ENCODE data around the gene TMC5.
A peak's percentile ranks its signal among the peaks of the same experiment; 100 is the strongest.
"Not testable (repeated sequence)": the region's sequence is repeated elsewhere in the genome, so short reads cannot be mapped to it uniquely, and the experiment has no call there.

TMC5 gene

DNA sequence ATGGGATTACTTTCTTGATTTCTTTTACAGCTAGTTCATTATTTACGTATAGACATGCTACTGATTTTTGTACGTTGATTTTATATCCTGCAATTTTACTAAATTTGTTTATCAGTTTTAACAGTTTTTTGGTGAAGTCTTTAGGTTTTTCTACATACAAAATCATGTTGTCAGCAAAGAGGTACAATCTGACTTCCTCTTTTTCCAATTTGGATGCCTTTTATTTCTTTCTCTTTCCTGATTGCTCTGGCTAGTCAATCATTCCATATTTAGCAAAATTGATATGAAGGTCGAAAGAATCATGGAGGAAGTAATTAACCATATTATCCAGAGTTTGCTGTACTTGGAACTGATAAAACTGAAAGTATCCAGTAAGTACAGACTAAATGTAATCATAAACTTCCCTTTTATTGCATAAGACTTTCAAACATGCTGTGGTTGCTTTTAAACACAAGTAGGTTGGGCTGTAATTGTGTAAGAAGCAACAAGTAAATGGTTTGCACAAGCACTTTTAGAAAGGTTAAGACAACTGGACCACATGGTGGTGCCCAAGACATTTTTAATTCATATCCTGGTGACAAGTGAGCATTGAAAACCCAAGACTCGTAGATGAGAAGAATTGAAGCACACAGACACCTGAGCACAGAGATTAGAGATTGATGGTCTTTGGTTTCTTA lies 95.8 kb downstream of the TMC5 start:
- DNase-seq, result no peak

GRCh38 chr16:19515757-19516156 lies 98.1 kb downstream of the TMC5 start:
- no peak for DNase-seq

DNA sequence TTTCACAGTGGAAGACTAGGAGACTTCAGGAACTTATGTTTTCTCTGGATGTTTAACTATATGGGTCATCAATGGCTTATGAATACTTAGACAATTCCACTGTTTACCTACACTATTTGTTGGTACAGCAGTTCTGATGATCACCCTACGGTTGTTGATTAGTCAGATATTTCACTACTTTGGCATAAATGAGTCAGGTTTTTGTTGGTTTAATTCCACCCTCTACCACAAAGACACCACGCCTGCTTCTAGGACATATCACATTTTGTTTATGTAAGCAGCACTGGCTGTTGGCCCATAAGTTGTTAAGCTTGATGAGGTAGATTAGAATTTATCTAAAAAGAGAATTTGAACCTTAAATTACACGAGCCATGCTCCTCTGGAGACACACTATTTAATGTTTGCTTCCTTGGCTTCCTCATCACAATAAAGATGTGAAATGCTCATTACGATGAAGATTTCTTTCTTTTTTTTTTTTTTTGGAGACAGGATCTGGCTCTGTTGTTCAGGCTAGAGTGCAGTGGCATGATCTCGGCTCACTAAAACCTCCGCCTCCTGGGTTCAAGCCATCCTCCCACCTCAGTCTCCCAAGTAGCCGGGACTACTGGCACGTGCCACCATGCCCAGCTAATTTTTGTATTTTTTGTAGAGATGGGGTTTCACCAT lies 99.9 kb downstream of the TMC5 start:
- no peak for DNase-seq

DNA sequence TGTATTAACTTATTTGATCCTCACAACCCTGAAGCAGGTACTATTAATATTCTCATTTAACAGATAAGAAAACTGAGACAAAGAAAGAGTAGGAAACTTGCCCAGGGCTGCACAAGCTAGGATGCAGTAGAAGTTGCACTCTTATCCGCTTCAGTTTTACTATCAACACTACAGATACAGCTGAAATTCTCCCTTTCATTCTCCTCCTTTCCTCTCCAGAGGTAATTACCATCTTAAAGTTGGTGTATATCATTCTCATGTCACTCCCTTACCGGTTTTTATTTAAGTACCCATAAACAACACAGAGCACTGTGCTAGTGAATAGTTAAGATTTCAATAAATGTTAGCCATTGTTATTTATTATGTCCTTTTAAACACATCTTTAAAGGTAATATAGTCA lies 100.7 kb downstream of the TMC5 start:
- no peak for DNase-seq

DNA sequence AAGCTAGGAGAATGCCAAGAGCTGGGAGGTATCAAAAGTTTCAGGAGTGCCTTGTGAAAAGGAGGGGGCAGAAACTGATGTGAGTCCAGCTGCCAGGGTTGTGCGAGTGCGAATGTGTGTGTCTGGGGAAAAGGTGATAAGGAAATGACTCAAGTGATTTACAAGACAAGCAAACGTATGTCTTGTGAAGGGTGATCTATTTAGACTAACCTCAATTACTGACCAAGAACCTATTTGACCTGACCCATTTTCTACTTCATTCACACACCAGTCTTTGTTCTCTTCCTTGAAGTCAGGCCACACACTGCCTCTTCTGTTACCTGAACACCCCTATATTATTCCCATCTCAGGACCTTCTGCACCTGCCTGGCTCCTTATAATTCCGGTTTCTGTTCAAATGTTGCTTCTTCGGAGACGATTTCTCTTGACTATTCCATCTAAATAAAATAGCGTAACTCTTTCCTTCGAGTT lies 103.2 kb downstream of the TMC5 start:
- no peak for DNase-seq

DNA sequence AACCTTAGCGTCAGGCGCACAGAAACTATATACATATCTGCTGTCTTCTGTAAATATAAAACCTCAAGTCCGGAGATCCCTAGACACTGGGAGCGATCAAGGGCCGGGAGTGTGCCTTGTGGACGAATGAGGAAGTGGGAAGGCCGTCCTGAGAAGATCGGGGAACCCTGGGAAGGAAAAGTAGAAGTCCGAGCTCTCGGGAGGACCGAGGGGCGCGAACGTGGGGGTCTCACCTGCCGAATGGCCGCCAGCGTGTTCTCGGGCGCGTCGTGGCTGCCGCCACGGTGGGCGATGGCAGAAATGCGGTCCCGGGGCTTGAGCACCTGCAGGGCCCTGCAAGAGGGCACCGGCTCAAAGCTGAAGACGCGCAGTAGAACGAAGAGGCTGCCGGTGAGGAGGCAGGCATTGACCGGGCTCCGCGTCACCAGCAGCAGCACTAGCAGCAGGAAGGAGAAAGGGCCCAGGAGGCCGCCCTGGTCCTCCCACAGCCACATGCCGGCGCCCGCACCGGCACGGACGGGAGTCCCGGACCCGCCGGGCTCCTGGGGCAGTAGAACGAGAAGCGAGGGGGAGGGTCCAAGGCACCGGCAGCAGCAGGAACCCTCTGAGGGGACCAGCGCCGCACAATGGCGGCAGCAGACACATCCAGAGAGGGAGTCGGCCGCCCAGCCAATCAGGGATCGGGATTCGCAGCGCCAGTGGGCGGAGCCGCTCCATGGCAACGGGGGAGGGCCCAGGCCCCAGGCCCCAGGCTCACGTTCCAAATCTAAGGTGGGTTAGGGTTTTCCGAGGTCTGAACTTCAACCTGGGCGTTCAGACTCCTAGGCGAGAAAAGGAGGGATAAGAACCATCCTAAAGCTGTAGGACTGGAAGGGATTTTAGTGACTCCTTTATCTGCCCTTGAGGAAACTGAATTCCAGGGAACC lies 104.1 kb downstream of the TMC5 start, which contains the start of gene GDE1:
GDE1 (minus strand) TSS at position 628 of the 926 bp plus-strand sequence; CDS start at position 494, 134 bp downstream.
- peak; percentile 77 for DNase-seq

DNA sequence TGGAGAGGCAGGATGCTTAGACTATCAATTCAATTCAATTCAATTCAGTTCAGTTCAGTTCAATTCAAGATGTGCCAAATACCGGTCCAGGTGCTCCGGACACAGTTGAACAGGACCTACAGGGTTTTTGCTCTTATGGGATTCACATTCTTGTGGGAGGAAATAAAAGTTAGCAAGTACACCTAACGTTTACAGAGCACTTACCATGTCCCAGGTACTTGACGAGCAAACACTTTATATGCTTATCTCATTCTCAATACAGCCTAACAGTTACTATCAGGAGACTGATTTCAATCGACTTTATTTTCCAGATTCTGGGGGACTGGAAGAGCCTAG lies 104.7 kb downstream of the TMC5 start:
- no peak for DNase-seq

DNA sequence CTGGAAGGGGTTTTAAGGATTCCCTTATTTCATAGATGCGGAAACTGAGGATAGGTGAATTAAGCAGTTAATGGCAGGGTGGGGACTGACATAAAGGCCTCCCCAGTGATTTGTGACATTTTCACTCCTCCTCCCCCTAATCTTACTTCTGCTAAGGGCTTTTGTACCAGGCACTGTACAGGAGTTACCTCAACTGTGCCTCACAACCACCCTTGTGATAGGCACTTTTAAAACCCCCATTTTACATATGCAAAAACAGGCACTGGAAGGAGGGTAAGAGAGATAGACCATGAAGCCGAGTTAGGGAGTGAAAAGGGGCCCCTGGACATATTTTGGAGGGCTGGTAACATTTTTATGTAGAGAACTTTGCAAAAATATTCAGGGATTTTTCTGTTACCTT lies 105.1 kb downstream of the TMC5 start:
- DNase-seq, result no peak

DNA sequence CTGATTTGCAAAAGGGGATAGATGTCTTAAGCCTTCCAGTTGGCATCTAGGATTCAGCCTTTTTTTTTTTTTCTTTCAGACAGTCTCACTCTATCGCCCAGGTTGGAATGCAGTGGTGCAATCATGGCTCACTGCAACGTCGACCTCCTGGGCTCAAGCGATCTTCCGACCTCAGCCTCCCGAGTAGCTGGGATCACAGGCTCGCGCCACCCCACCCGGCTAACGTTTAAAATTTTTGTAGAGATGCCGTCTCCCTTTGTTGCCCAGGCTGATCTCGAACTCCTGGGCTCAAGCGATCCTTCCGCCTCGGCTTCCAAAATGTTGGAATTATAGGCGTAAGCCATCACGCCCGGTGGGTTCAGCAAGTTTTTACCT lies 105.5 kb downstream of the TMC5 start:
- no peak for DNase-seq

- DNase-seq, result peak; percentile 90
These were observed 106.1 kb downstream of the TMC5 start, which contains the start of gene CCP110 for GRCh38 chr16:19523559-19524355. Gene CCP110, plus strand, starts transcription at chr16:19523942. Its CDS starts 3,940 bp downstream, at chr16:19527882.

- no peak for DNase-seq
These were observed 106.6 kb downstream of the TMC5 start for GRCh38 chr16:19524356-19524615.

DNA sequence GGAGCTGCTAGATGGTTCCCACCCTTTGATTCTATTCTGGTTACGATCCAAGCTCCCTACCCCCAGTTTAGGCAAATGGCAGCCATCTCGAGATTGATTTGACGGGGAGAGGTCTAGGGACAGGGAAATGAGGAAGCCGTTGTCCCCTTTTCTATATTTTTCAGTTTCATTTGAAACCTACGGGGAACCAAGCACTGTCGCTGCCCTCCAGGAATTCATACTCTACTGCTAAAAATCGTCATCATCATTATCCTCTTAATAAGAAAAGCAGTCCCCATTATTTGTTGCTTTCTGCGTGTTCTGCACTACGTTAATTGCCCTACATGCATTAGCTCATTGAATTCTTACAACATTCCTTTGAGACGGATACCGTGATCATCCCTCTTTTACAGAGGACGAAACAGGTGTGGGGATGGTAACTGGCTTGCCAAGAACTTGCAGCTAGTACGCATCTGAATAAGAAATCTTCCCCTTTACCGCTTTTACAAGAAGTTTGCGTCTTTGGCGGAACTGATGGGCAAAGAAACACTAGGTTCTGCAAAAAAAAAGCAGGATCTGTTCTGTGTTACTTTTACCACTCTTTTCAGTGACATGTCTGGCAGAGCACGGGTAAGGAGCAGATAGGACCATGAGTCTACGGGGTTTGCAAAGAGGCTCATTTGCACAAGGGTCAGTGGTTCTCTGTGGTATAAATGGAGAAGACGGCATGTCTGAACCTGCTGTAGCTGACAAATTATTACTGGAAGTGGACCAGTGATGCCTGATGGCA lies 107.1 kb downstream of the TMC5 start:
- DNase-seq, result no peak

- DNase-seq, result no peak
These were observed 107.7 kb downstream of the TMC5 start for GRCh38 chr16:19525385-19525723.

DNA sequence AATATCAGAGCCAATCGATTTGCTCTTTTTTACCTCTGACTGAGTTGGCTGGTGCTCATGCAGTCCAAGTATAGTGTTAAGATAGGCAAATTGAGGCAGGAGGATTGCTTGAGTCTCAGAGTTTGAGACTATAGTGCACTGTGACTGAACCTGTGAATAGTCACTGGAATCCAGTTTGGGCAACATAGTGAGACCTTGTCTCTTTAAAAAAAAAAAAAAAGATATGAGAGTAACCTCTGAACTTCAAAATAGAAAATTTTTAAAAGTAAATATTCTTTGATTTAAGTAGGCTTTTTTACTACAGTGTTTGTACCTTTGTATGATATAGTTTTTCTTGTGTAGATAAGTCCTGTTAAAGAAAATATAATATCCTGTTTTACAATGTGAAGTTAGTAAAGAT lies 109.5 kb downstream of the TMC5 start:
- DNase-seq, result no peak

- DNase-seq, result no peak
These were observed 111.0 kb downstream of the TMC5 start for GRCh38 chr16:19528666-19529065.

DNA sequence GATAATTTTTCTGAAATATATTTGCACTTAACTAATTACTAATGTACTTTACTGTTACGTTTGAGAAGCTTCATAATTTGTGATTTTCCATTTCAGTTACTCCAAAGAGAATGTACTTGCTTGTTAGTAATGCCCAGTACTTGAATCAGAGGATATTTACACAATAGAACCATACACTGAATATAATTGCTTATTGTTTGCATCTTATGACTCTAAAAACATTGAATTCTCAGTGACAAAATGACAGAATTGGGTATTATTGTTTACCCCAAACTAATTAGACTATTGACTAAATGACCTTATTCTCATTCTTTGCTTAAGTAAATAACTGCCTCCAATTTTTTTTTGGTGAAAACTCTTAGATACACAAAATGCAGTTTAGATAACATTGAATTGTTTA lies 114.9 kb downstream of the TMC5 start:
- no peak for DNase-seq

- DNase-seq, result no peak
These were observed 122.7 kb downstream of the TMC5 start for GRCh38 chr16:19540241-19540970.

DNA sequence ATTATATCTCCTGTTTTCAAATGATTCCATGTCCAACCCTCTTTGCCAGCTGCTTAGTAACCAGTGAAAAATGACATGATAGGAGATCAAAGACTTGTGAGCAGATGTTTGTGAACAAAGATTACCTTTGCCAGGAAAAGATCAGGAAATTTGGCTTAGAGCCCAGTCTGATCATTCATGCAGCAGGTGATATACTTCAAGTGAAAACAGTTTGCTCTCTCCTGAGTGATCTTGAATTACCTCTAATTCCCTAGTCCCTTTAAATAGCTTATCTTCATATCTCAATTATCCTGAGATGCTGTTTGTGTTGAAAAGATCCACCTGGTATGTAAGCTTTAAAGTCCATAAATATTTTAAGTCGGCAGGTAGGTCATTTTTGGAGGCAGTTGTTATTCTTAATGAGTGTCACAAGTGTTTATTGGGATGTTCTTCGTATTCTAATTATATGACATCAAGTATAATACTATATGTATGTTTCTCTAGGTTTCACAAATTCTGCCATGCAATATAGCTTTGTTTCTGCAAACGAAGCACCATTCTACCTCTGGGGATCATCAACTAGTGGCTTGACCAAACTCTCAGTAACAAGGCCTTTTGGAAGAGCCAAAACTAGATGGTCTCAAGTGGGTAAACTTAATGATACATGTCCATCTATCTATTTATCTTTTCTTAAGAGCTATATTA lies 124.6 kb downstream of the TMC5 start:
- peak; percentile 64 for DNase-seq

DNA sequence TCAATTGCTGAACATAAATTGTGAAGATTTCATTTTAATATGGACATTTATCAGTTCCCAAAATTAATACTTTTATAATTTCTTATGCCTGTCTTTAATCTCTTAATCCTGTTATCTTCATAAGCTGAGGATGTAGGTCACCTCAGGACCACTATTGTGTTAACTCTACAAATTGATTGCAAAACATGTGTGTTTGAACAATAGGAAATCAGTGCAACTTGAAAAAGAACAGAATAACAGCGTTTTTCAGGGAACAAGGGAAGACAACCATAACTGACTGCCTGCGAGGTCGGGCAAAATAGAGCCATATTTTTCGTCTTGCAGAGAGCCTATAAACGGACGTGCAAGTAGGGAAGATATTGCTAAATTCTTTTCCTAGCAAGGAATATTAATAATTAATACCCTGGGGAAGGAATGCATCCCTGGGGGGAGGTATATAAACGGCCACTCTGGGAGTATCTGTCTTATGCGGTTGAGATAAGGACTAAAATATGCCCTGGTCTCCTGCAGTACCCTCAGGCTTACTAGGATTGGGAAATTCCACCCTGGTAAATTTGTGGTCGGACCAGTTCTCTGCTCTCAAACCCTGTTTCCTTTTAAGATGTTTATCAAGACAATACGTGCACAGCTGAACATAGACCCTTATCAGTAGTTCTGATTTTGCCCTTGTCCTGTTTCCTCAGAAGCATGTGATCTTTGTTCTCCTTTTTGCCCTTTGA lies 125.8 kb downstream of the TMC5 start:
- not testable (repeated sequence) for DNase-seq

GRCh38 chr16:19548144-19548543 lies 130.5 kb downstream of the TMC5 start:
- no peak for DNase-seq

All from DMS 273 treated with DMSO at 0.1 percent for 48 hours (cell line).